NCI-H774 (cell line): ENCODE results near the gene SNAP29.
A peak's percentile ranks its signal among the peaks of the same experiment; 100 is the strongest.
"Not testable (repeated sequence)": the region's sequence is repeated elsewhere in the genome, so short reads cannot be mapped to it uniquely, and the experiment has no call there.

ENCODE experiments used
- DNase-seq: peaks from one replicate; lab custom pipeline; 2025; lab: John Stamatoyannopoulos, UW

The SNAP29 gene

DNA sequence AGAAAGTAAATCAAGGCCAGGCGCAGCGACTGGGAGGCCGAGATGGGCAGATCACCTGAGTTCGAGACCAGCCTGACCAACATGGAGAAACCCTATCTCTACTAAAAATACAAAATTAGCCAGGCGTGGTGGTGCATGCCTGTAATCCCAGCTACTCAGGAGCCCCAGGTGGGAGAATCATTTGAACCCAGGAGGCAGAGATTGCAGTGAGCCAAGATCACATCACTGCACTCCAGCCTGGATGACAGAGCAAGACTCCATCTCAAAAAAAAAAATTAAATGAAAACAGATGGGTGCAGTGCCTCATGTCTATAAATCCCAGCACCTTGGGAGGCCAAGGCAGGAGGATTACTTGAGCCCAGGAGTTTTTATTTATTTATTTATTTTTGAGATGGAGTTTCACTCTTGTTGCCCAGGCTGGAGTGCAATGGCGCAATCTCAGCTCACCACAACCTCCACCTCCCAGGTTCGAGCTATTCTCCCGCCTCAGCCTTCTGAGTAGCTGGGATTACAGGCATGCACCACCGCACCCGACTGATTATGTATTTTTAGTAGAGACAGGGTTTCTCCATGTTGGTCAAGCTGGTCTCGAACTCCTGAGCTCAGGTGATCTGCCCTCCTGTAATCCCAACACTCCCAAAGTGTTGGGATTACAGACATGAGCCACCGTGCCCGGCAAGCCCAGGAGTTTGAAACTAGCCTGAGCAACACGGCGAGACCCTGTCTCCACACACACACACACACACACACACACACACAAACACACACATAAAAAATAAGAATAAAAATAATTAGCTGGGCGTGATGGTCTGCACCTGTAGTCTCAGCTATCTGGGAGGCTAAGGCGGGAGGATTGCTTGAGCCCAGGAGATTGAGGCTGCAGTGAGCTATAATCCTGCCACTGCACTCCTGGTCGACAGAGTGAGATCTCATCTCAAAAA is 42.6 kb downstream of the SNAP29 start:
- DNase-seq, result not testable (repeated sequence)

GRCh38 chr22:20903093-20903492 is 44.3 kb downstream of the SNAP29 start:
- no peak for DNase-seq

GRCh38 chr22:20904008-20904979 is 45.5 kb downstream of the SNAP29 start:
- DNase-seq, result no peak

DNA sequence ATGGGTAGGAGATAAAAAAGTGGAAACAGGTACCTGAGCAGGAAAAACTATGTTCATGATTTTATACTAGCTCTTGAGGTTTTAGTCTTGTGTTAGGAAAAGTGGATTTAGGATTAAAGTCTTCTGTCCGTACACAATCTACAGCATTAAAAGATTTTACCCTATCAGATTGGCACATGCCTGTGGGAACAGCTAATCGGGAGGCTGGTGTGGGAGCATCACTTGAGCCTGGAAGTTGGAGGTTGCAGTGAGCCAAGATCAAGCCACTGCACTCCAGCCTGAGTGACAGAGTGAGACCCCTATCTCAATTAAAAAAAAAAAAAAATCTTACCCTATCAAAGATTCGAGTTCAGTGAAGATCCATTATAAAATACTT is 46.2 kb downstream of the SNAP29 start:
- DNase-seq, result no peak

GRCh38 chr22:20905415-20906386 is 46.9 kb downstream of the SNAP29 start:
- no peak for DNase-seq

DNA sequence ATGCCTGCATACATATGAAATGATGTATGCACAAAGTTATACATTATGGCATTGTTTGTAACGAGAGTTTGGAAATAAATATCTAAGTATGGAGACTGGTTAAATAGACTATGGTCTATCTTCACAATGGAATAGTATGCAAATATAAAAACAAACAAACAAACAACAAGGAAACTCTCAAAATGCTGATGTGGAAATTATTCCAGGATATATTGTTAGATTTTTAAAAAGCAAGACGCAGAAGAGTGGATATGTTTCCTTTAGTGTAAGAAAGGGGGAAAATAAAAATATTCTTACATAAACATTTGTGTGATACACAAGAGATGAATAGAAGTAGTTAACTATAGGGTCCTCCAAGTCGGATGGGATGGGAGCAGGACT is 47.6 kb downstream of the SNAP29 start:
- DNase-seq, result no peak

GRCh38 chr22:20908717-20909116 is 49.9 kb downstream of the SNAP29 start:
- DNase-seq, result not testable (repeated sequence)

DNA sequence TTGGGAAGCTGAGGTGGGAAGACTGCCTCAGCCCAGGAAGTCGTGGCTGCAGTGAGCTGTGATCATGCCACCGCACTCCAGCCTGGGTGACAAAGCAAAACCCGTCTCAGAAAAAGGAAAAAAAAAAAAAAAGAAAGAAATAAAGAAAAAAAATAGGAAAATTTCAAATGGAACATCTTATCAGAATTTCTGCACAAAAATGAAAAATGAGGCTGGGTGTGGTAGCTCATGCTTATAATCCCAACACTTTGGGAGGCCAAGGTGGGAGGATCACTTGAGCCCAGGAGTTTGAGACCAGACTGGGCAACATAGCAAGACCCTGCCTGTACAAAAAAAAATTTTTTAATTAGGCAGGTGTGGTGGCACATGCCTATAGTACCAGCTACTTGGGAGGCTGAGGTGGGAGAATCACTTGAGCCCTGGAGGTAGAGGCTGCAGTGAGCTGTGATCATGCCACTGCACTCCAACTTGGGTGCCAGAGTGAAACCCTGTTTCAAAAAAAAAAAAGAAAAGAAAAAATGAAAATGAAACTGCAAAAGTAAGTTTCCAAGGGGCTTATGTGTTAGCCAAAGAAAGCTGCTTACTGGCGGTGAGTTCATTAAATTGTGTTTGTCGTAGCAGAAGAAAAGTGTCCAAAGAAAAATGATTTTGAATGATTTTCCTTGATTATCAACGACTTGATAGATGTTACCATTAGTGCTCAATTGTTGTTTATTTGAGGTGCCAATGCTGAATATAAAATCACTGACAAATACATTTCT is 50.9 kb downstream of the SNAP29 start:
- DNase-seq, result no peak

DNA sequence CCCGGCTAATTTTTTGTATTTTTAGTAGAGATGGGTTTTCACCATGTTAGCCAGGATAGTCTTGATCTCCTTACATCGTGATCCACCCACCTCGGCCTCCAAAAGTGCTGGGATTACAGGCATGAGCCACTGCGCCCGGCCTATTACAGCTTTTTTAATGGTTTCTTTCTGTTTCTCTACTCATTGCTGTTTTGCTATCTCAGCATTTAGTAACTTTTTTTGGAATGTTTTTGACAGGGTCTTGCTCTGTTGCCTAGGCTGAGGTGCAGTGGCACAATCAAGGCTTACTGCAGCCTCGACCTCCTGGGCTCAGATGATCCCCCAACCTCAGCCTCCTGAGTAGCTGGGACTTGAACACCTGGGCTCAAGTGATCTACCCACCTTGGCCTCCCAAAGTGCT is 53.7 kb downstream of the SNAP29 start:
- no peak for DNase-seq

DNA sequence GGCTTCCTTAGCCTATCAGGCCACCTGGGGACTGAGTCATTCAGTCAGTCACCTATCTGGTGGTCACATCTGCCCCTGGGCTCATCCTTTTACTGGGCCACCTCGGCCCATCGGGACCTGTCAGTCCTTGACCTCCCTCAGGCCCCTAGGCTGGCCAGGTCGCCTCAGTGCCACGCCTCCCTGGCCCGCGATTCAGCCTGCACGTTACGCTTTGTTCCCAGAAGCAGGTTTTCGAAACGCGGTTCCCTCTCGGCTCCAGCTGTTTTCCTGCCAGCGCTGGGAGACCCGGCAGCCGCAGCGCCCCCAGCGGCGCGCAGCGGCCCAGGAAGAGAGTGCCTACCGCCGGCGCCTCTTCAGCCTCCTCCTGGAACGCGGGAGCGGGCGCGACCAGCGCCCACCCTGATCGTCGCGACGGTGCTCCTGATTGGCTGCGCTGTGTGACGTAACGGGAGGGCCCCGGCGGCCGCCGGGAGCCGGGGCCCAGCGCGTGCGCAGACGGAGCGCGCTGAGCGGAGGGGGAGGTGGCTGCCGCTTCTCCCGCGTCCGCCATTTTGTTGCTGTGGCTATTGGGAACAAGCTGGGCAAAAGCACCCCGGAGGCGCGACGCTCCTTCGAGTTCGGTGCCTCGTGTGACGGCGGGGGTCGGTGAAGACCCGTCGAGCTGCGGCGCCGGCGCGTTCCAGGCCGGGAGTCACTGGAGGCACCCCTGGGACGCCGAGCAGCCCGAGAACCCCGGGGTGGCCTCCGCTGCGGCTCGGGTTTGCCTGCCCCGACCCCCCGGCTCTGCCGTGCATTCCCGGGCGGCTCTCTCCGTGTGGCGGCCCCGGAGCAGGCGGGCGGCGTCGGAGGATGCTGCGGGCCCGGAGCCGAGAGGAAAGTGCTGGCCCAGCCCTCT is 58.4 kb downstream of the SNAP29 start, which contains the start of gene CRKL:
CRKL (plus strand) TSS at position 492 of the 895 bp plus-strand sequence. CDS start 528 bp downstream, outside the sequence.
- peak; percentile 97 for DNase-seq

- no peak for DNase-seq
Measured at GRCh38 chr22:20918663-20919218, 59.9 kb downstream of the SNAP29 start.

DNA sequence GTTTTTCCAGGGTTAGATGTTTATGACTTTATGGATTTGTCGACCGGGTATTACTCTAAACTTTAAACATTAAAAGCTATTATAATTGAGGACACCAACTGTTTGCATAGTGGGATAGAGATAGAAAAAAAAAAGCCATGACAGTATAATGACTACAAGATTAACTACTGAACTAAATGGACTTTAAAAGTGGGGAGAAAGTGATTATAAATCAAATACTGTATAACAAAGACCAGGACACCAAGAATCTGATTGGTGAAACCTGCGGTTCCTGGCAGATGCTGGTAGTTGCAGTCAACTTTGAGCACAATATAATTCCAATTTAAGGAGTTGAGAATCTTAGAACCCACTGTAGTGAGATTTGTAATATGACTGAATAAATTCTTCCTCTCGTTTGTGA is 60.9 kb downstream of the SNAP29 start:
- no peak for DNase-seq

DNA sequence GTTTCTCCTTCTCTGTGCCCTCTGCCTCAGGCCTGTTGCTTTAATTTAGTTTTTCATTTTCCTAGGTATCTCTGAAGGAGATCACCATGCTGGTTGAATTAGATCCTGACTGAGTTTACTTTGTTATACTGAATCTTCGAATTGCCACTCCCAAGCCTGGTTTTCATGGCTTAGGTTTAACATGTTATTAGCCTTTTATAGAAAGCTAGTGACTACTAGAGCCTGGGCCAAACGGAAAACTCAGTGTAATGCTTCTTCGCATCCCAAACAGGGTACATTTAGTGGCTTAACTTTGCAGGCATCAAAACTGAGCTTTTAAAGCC is 62.0 kb downstream of the SNAP29 start:
- no peak for DNase-seq

DNA sequence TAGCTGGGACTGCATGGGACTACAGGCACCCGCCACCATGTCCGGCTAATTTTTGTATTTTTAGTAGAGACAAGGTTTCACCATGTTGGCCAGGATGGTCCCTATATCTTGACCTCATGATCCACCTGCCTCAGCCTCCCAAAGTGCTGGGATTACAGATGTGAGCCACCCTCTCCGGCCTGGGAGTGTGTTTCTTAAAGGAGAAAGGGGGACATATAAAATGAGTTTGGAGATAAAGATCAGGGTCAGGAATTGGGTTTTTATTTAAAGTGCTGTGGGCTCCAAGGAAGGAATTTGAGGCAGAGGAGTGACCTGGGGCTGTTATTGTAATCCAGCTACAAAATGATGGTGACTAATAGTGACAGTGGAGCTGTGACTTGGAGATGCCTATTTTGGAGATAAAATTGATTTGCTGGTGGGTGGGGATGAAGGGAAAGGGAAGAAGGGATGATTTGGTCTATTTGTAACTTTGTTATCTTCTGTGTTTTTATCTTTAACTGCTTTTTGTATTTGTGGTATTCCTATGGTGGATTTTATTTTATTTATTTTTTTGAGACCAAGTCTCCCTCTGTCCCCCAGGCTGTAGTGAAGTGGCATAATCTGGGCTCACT is 63.4 kb downstream of the SNAP29 start:
- no peak for DNase-seq

GRCh38 chr22:20926243-20926642 is 67.4 kb downstream of the SNAP29 start:
- no peak for DNase-seq

DNA sequence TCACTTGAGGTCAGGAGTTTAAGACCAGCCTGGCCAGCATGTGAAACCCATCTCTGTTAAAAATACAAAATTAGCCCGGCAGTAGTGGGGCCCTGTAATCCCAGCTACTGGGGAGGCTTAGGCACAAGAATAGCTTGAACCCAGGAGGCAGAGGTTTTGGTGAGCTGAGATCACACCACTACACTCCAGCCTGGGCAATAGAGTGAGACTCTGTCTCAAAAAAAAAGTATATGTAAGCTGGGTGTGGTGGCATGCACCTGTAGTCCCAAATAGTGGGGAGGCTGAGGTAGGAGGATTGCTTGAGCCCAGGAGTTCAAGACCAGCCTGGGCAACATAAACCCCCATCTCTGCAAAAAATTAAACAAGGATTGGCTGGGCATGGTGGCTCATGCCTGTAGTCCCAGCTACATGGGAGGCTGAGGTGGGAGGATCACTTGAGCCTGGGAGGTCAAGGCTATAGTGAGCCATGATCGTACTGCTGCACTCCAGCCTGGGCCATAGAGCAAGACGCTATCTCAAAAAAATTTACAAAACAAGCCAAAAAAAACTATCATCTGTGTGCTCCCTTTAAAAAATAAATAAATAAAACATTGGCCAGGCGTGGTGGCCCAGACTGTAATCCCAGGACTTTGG is 69.2 kb downstream of the SNAP29 start:
- DNase-seq, result no peak

DNA sequence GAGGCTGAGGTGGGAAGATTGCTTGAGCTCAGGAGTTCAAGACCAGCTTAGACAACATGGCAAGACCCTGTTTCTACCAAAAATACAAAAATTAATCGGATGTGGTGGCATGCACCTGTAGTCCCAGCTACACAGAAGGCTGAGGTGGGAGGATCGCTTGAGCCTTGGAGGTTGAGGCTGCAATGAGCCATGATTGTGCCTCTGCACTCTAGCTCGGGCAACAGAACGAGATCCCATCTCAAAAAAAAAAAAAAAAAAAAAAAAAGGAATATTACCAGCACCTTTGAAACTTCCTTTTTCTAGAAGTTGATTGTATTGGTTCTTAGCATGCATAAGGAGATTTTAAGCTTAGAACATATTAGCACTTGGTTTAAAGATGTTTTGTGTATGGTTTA is 69.8 kb downstream of the SNAP29 start:
- no peak for DNase-seq

GRCh38 chr22:20930004-20930403 is 71.2 kb downstream of the SNAP29 start:
- no peak for DNase-seq

DNA sequence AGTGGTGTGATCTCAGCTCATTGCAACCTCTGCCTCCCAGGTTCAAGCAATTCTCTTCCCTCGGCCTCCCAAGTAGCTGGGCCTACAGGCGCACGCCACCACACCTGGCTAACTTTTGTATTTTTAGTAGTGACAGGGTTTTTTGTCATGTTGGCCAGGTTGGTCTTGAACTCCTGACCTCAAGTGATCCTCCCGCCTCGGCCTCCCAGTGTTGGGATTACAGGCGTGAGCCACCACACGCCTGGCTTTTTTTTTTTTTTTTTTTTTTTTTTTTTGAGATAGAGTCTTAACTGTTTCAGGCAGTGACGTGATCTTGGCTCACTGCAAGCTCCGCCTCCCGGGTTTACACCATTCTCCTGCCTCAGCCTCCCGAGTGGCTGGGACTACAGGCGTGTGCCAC is 71.6 kb downstream of the SNAP29 start:
- not testable (repeated sequence) for DNase-seq
